Sigmoid colon (tissue), 4 donors: Measurements from ENCODE around the gene GALNT18.

Experiments used
- EP300 ChIP-seq, 4 donors: sonication (generic); formaldehyde crosslinking; IDR thresholded peaks; one replicate each; pipeline ENCODE4 v1.6.1; 2017; ENCODE audit warnings: antibody characterized with exemption in 4 of 4
- POLR2A ChIP-seq, 2 donors: fragments of 450-650 bp; IDR thresholded peaks; one replicate each; pipeline ENCODE4 v1.6.1; 2016; ENCODE audit warnings: antibody characterized with exemption in 2 of 2, mild to moderate bottlenecking in 2 of 2, moderate library complexity in 2 of 2
- TF ChIP-seq, protein P1 (sequence below), 4 experiments: fragments of 450-650 bp in 3 of 4; fragments of 200-600 bp in 1 of 4; IDR thresholded peaks; one replicate each; pipeline ENCODE4 v1.5.1; 2016 to 2019; ENCODE audit warnings: antibody characterized with exemption in 4 of 4, mild to moderate bottlenecking in 3 of 4, moderate library complexity in 2 of 4

DNA sequence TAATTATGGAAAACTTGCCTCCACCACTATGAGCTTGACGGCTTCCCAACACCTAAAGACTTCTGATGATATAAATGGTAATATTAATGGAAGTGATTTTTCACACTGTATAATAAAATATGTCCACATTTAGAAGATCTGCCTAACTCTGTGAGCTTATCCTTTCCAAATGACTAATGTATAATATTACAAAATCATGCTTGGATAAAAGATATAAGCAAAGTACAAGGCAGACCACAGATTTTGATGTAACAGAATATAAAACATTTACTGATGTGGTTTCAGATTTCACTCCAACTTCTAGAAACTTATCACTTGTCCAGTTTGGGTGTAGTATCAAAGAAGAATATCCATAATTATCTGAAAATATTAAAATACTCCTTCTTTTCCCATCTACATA, 36.9 kb downstream of the GALNT18 start:
- TF ChIP-seq, protein P1, sequence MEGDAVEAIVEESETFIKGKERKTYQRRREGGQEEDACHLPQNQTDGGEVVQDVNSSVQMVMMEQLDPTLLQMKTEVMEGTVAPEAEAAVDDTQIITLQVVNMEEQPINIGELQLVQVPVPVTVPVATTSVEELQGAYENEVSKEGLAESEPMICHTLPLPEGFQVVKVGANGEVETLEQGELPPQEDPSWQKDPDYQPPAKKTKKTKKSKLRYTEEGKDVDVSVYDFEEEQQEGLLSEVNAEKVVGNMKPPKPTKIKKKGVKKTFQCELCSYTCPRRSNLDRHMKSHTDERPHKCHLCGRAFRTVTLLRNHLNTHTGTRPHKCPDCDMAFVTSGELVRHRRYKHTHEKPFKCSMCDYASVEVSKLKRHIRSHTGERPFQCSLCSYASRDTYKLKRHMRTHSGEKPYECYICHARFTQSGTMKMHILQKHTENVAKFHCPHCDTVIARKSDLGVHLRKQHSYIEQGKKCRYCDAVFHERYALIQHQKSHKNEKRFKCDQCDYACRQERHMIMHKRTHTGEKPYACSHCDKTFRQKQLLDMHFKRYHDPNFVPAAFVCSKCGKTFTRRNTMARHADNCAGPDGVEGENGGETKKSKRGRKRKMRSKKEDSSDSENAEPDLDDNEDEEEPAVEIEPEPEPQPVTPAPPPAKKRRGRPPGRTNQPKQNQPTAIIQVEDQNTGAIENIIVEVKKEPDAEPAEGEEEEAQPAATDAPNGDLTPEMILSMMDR (IDR thresholded peaks at IDR 0.05) = no peak
- no peak for TF ChIP-seq POLR2A (IDR thresholded peaks at IDR 0.05)
- TF ChIP-seq EP300 (IDR thresholded peaks at IDR 0.05) = no peak
